ENCODE results near the gene ABCA8. TPM values are rescaled to one million over a fixed set of nuclear protein-coding genes. Genes with fewer than 3 reads are reported as not detected.

Gene ABCA8
- total RNA-seq, 1 donor from 2014 or later: 0.31 TPM

- no peak overlapping the region for H3K4me3 Mint-ChIP-seq (ENCODE audit: unreplicated experiment)
- TF ChIP-seq CTCF (IDR thresholded peaks at IDR 0.05; ENCODE audit: unreplicated experiment): no peak
- no peaks in the 10 kb centered on the region for H3K9me3 Mint-ChIP-seq (ENCODE audit: unreplicated experiment)
- peak overlapping the region; percentile 87 for H3K27ac Mint-ChIP-seq (ENCODE audit: unreplicated experiment)
- H3K27me3 Mint-ChIP-seq (ENCODE audit: unreplicated experiment): no peaks in the 10 kb centered on the region
- no peaks in the 10 kb centered on the region for H3K36me3 Mint-ChIP-seq (ENCODE audit: low read depth, unreplicated experiment)
- no peak for DNase-seq (ENCODE audit: low spot score)
- H3K4me1 Mint-ChIP-seq (ENCODE audit: unreplicated experiment): peaks cover 7% of the 10 kb centered on the region
Observed at GRCh38 chr17:68861602-68862001, 93.6 kb downstream of the ABCA8 start.

DNA sequence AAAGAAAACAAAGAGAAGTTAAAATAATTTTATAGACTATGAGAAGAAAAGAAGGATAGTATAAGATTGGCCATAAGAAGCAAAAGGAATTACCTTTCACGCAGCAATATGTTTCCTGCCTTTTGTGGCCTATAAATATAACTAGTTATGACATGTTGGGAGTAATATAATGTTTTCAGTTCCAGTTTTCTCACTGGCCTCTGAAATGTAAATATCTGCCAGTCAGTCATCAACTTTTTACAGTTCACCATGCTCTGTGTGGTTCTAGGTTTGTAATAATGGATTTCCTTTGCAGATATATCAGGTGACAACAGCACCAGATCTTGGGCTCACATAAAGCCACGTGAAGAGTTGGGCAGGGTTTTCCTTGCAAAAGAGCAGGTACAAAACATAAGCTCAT, 94.3 kb downstream of the ABCA8 start:
- Mint-ChIP-seq H3K4me3 (ENCODE audit: unreplicated experiment) (no peak overlapping the region), H3K9me3 (ENCODE audit: unreplicated experiment) (no peaks in the 10 kb centered on the region), H3K36me3 (ENCODE audit: low read depth, unreplicated experiment) (no peaks in the 10 kb centered on the region)

DNA sequence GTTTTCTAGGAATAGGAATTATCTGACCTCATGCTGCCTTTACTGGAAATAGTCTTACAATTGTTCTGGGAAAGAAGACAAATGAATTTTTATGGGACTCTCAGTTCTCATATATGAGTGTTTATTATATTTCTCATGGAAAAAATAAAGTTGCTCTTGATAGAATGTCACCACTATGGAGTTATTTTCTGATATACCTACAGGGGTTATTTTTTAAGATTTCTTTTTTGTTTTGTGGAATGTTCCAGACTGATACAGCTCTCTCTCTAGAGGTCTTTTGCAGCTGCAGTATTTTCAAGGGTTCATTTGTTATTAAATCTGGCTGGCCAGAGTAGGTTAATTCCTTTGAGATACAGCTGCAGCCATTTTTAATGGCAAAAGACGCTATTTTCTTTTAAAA, 100.7 kb downstream of the ABCA8 start:
- Mint-ChIP-seq H3K36me3 (ENCODE audit: low read depth, unreplicated experiment) (no peaks in the 10 kb centered on the region), H3K4me3 (ENCODE audit: unreplicated experiment) (no peak overlapping the region), H3K9me3 (ENCODE audit: unreplicated experiment) (no peaks in the 10 kb centered on the region), H3K27ac (ENCODE audit: unreplicated experiment) (no peak overlapping the region), H3K4me1 (ENCODE audit: unreplicated experiment) (no peaks in the 10 kb centered on the region), H3K27me3 (ENCODE audit: unreplicated experiment) (no peaks in the 10 kb centered on the region)
- DNase-seq (ENCODE audit: low spot score): no peak
- no peak for TF ChIP-seq CTCF (IDR thresholded peaks at IDR 0.05; ENCODE audit: unreplicated experiment)

More for the DNA sequence above, 94.3 kb downstream of the ABCA8 start:
- DNase-seq (ENCODE audit: low spot score): no peak
- Mint-ChIP-seq H3K4me1 (ENCODE audit: unreplicated experiment) (peaks cover 7% of the 10 kb centered on the region), H3K27me3 (ENCODE audit: unreplicated experiment) (no peaks in the 10 kb centered on the region), H3K27ac (ENCODE audit: unreplicated experiment) (no peak overlapping the region)
- no peak for TF ChIP-seq CTCF (IDR thresholded peaks at IDR 0.05; ENCODE audit: unreplicated experiment)

DNA sequence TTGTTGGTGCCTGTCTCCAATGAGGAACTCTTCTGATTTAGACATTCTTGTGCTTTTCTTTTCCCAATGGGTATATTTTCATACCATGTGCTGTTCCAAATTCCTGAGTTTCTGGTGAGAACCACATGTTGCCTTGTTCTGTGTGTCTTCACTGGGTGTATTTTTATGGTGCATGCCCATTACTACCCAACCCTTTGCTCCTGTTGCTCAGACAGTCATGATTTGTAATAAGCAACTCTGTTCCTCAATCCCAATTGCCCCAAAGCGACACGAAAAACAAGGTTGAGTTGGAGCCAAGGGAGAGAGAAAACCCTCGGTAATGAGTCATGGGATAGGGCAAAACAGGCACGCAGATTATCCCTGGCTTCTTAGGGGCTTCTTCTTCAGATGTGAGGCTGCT, 101.8 kb downstream of the ABCA8 start:
- DNase-seq (ENCODE audit: low spot score): no peak
- no peak for TF ChIP-seq CTCF (IDR thresholded peaks at IDR 0.05; ENCODE audit: unreplicated experiment)
- Mint-ChIP-seq H3K9me3 (ENCODE audit: unreplicated experiment) (no peaks in the 10 kb centered on the region), H3K36me3 (ENCODE audit: low read depth, unreplicated experiment) (no peaks in the 10 kb centered on the region), H3K27ac (ENCODE audit: unreplicated experiment) (no peak overlapping the region), H3K27me3 (ENCODE audit: unreplicated experiment) (no peaks in the 10 kb centered on the region), H3K4me1 (ENCODE audit: unreplicated experiment) (no peaks in the 10 kb centered on the region), H3K4me3 (ENCODE audit: unreplicated experiment) (no peak overlapping the region)

DNA sequence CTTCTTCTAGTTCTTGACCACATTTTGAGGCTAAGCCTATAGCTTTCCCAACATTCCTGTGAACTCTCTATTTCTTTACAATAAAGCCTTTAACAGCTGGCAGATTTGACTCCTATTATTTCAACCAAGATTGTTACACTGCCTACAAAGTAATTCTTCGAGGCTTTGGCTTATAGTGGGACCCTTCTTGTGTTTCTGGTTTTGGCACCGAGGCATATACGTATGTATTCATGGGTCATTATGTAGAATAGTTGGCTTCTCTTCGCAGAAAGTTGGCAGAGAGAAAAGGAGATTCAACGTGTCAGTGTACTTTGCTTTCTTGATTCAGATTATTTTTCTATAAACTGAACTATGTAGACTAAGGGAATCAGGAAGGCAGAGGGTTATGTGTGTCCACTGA, 102.2 kb downstream of the ABCA8 start:
- no peak for TF ChIP-seq CTCF (IDR thresholded peaks at IDR 0.05; ENCODE audit: unreplicated experiment)
- no peak overlapping the region for H3K4me3 Mint-ChIP-seq (ENCODE audit: unreplicated experiment)
- H3K27me3 Mint-ChIP-seq (ENCODE audit: unreplicated experiment): no peaks in the 10 kb centered on the region
- no peak for DNase-seq (ENCODE audit: low spot score)
- no peaks in the 10 kb centered on the region for H3K9me3 Mint-ChIP-seq (ENCODE audit: unreplicated experiment)
- H3K27ac Mint-ChIP-seq (ENCODE audit: unreplicated experiment): no peak overlapping the region
- H3K4me1 Mint-ChIP-seq (ENCODE audit: unreplicated experiment): no peaks in the 10 kb centered on the region
- no peaks in the 10 kb centered on the region for H3K36me3 Mint-ChIP-seq (ENCODE audit: low read depth, unreplicated experiment)
